Vagina (tissue), 2 donors: Measurements from ENCODE around the gene TRMT2A.

Experiments used
- CTCF ChIP-seq, 3 experiments: fragments of 450-650 bp in 2 of 3; fragments of 200-600 bp in 1 of 3; sonication (generic) in 1 of 3; IDR thresholded peaks; one replicate each; pipeline ENCODE4 v1.5.1; 2017 to 2019; ENCODE audit warnings: antibody characterized with exemption in 3 of 3, mild to moderate bottlenecking in 2 of 3, moderate library complexity in 2 of 3
- POLR2A ChIP-seq, 2 donors: fragments of 450-650 bp; IDR thresholded peaks; one replicate each; pipeline ENCODE4 v1.6.1; 2017; ENCODE audit warnings: antibody characterized with exemption in 2 of 2, mild to moderate bottlenecking in 2 of 2, moderate library complexity in 2 of 2

- no peak for TF ChIP-seq CTCF (IDR thresholded peaks at IDR 0.05)
- TF ChIP-seq POLR2A (IDR thresholded peaks at IDR 0.05), result no peak
Observed at GRCh38 chr22:20129747-20130014, 12.7 kb upstream of the TRMT2A start.
